GM19351 (cell line): ENCODE results near the gene B3GALT4.
"Not testable (repeated sequence)": the region's sequence is repeated elsewhere in the genome, so short reads cannot be mapped to it uniquely, and the experiment has no call there.

Source experiments
- ATAC-seq: cut with Tn5 transposase; IDR thresholded peaks from one replicate; pipeline ENCODE4 v1.9.1; 2021; ENCODE audit warnings: mild to moderate bottlenecking, moderate library complexity; ENCODE audit not compliant: unreplicated experiment

The B3GALT4 gene

DNA sequence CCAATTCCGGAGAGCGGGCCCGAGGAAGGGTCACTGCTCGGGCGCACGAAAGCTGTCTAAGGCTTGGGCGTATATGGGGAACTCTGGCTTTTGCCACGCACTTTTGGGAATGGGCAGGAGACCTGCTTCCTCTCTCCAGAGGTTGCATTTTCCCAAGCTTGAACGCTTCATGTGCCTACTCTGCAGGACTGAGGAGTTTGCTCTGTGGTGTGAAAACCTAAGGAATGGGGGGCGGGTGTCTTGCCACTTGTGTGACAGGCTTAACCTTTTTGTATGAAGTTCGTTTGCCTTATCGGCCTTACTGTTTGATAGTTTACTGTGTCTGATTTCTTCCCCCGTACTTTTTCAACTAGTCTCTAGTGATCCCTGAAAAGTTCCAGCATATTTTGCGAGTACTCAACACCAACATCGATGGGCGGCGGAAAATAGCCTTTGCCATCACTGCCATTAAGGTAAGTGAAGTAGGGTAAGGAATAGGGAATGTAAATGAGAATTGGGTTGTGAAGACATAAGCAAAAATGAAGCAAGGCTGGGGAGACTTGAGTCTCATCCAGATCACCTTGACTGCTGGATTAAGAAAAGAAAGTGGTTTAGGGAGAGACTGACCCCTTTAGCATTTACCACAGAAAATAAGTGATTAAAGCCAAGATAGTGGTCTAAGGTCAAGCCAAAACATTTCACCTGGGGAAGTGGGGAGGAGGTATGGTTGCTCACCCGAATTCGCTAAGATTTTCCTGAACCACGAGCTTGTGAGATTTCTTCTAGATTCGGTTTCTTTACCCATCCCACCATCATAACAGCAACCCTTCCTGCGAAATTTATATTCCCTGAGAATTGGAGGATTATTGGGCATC is 4.4 kb upstream of the B3GALT4 start:
- ATAC-seq: peak; percentile 12

DNA sequence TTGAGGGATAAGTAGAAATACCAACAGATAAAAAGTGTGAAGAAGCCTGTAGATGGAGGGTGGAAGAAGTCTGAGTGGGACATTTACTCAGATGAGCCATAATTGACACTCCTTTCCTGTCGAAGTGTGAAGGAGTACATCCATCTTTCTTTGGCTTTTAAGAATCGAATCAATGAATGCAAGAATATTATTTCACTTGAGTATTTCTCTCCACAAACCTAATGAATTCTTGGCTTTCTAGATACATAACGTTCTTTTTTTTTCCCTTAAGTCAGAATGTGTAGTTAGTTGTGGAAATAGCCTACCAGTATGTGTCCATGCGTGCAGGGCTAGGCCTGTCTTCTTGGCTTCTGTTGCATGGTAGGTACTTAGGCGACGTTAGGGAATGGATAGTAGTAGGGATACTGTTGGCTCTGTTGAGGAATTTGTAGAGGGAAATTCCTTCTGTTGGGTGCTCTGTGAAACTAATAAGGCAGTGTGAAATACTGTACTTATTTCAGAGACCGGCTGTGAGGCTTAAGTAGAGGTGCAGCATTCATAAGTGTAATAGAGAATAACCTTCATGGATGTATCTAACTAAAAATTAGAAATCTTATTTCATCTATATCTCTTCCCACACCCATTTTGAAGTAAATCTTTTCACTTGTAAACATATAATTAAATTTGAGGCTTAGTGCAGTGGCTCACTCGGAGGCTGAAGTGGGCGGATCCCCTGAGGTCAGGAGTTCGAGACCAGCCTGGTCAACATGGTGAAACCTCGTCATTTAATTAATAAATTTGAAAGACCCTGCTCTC is 3.6 kb upstream of the B3GALT4 start:
- no peak for ATAC-seq

DNA sequence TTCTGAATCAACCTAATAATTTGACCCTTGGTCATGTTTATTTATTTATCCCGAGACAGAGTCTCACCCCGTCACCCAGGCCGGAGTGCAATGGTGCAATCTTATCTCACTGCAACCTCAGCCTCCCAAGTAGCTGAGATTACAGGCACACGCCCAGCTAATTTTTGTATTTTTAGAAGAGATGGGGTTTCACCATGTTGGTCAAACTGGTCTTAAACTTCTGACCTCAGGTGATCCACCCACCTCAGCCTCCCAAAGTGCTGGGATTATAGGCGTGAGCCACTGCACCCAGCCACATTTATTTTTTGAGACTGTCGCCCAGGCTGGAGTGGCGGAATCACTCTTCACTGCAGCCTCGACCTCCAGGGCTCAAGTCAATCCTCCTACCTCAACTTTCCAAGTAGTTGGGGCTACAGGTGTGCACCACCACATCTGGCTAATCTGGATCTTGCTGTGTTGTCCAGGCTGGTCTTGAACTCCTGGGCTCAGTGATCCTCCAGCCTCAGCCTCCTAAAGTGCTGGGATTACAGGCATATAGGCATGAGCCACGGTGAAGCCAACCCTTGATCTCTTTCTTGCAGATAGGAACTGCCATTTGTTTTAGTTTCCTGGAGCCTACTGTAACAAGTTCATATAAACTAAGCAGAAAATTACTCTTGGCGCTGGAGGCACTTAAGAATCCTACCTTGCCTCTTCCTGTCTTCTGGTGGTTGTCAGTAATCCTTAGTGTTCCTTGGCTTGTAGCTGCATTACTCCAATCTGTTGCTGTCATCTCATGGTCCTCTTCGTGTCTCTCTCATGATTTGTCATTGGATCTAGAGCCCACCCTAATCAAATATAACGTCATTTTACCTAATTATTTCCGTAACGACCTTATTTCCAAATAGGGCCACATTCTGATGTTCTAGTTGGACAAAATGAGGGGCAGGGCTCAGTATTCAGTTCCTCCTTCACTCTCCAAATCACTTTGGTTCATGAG is 2.7 kb upstream of the B3GALT4 start:
- ATAC-seq: no peak

DNA sequence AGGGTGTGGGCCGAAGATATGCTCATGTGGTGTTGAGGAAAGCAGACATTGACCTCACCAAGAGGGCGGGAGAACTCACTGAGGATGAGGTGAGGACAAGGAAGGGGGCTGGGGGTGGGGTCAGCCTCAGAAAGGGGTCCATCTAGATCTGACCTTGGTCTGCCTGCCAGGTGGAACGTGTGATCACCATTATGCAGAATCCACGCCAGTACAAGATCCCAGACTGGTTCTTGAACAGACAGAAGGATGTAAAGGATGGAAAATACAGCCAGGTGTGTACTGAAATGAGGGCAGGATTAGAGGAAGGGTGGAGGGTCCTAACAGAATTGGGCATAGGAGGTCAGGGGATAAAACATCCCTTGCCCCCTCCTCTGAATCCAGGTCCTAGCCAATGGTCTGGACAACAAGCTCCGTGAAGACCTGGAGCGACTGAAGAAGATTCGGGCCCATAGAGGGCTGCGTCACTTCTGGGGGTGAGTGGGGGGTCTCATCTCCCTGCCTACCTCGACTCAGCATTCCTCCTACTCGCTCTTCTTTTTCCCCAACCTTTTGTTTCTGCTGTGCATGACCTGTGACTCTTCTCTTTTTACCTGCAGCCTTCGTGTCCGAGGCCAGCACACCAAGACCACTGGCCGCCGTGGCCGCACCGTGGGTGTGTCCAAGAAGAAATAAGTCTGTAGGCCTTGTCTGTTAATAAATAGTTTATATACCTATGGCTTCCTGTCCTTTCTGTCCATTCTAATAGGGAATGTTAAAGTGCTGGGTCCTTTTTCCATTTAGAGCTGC is 935 bp upstream of the B3GALT4 start:
- ATAC-seq: not testable (repeated sequence)

DNA sequence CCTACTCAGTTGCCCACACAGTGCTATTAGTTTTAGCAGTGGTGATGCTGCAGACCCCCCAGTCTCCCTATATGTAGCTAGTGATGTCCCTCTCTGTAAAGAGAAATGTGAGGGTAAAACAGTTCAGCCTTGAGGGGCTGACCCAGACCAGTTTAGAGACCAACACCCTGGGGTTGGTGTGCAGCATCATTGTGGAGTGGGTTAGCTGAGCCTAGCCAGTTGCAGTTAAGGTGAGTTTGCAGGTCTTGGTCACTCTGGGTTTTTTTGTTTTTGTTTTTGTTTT is 401 bp upstream of the B3GALT4 start:
- no peak for ATAC-seq

DNA sequence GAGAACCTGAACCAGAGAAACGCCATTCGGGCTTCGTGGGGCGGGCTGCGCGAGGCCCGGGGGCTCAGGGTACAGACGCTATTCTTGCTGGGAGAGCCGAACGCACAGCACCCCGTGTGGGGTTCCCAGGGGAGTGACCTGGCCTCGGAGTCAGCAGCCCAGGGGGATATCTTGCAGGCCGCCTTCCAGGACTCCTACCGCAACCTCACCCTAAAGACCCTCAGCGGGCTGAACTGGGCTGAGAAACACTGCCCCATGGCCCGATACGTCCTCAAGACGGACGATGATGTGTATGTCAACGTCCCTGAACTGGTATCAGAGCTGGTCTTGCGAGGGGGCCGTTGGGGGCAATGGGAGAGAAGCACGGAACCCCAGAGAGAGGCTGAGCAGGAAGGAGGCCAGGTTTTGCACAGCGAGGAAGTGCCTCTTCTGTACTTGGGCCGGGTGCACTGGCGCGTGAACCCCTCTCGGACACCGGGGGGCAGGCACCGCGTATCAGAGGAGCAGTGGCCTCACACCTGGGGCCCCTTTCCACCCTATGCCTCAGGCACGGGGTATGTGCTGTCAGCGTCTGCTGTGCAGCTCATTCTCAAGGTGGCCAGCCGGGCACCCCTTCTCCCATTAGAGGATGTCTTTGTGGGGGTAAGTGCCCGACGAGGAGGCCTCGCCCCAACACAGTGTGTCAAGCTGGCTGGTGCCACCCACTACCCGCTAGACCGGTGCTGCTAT is 904 bp downstream of the B3GALT4 start:
- peak; percentile 11 for ATAC-seq

DNA sequence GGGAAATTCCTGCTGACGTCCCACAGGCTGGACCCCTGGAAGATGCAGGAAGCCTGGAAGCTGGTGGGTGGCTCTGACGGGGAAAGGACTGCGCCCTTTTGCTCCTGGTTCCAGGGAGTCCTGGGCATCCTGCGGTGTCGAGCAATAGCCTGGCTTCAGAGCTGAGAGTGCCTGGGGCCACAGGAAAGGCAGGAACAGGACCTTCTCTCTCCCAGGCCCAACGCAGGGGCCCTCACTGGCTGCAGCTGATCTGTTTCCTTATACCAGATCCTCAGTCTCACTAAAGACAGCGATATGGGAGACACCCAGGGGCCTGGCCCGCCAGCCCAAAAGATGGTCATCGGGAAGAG is 1.4 kb downstream of the B3GALT4 start:
- ATAC-seq: no peak

DNA sequence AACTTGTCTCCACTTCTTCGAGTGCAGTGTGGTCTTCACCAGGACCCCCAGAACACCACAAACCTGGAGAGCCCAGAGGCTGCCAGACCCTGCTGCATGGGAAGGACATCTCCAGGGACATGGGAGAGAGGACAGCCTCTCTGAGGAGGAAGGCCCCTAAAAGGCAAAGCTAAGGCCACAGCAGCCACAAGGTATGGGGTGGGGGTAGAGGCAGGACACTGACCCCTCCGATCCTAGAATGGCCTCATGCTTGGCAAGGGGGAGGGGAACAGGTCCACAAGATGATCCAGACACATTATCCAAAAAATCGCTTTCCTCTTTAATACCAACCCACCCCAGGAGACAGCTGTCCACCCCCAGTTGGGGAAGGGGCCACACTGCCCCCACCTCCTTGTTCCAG is 1.9 kb downstream of the B3GALT4 start:
- ATAC-seq: no peak

DNA sequence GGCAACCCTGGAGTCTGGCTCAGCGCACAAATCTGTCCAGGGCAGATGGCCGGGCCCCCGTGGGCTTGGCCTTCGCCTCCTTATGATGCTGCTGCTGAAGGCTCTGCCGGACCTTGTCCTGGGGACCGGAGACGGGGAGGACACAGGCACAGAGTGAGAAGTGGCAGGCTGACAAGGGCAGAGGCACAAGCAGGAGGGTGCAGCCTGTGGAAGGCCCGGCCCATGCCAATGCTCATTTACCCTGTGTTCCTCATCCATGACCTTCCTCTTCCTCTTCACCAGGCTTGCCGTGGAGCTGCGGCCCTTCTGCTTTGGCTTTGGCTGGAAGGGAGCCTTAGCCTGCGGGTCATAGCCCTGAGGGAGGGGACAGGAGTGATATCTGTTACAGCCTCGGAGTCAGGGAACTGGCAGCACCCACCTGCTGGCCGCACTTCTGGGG is 2.4 kb downstream of the B3GALT4 start:
- no peak for ATAC-seq

DNA sequence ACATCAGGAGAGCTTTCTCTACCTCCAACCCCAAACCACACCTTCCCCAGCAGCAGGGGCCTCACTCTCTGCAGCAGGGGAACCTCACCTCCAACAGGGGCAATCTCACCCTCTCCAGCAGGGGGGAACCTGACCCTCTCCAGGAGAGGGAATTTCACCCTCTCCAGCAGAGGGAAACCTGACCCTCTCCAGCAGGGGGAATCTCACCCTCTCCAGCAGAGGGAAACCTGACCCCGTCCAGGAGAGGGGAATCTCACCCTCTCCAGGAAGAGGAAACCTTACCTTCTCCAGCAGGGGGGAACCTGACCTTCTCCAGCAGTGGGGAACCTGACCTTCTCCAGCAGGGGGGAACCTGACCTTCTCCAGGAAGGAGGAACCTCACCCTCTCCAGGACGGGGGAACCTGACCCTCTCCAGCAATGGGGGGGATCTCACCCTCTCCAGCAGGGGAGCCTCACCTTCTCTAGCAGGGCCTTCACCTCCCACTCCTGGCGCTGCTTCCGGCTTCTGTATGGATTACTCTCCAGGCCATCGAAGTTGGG is 3.1 kb downstream of the B3GALT4 start:
- no peak for ATAC-seq

DNA sequence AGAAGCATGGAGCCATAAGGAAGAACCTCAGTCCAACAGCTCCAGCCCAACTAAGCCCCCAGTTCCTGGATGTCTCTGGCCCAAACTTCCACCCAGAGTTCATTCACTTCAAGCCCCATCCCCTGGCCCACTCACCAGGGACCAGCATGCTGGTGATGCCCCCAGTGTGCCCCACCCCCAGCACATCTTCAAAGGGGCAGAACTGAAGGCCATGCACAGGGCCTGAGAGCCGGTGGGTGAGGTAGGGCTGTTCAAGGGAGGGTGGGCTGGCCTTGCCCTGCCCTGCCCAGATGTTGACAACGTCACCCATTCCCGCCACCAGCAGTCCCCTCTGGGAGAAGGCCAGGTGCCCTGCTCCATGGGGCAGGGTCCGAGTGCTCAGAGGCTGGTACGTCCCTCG is 3.6 kb downstream of the B3GALT4 start:
- no peak for ATAC-seq

DNA sequence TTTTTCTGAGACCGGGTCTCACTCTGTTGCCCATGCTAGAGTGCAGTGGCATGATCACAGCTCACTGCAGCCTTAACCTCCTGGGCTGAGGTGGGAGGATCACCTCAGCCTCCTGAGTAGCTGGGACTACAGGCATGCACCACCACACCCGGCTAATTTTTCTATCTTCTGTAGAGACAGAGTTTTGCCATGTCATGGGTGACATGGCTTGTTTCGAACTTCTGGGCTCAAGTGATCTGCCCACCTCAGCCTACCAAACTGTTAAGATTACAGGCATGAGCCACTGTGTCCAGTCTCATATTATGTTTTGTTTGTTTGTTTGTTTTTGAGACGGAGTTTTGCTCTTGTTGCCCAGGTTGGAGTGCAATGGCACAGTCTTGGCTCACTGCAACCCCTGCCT is 8.3 kb downstream of the B3GALT4 start:
- not testable (repeated sequence) for ATAC-seq

DNA sequence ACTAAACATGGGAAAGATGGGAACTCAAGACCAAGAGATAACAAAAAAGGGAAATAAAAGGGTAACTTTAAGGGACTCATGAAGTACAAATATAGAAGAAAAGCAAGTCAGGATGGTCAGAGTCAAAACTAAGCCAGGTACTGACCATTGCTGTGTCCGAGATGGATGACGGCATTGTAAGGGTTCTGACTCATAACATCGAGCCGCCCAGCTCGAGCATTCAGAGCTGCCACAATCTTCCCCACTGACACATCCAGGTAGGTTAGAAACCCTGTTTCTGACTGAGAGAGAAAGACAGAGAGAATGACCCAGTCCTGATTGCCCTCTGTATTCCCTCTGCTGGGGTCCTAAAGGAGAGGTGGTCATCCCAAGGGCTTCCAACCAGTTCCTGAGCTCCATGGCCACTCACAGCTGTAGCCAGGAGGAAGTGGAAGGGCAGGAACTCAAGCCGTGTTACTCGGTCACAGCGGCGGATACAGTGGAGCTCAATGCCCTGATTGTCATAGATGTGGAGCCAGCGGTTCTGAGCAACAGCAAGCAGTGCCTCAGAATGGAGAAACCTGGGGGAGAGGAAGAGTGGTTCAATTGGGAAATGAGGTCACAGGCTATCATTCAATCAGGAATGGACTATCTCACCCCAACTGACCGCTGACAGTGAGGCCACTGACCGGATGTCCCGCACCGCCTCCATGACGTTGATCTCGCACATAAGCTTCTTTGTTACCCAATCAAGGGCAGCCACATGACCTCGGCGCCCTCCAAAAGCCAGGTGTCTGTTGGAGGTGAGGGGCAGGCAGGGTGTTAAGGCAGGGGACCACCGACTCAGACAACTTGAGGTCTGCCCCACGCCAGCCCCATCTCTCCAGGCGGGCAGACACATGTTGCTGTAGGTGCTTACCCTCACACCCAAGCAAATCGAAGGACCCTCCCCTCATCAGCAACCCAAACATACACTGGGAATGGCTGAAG is 10.3 kb downstream of the B3GALT4 start:
- ATAC-seq: no peak

DNA sequence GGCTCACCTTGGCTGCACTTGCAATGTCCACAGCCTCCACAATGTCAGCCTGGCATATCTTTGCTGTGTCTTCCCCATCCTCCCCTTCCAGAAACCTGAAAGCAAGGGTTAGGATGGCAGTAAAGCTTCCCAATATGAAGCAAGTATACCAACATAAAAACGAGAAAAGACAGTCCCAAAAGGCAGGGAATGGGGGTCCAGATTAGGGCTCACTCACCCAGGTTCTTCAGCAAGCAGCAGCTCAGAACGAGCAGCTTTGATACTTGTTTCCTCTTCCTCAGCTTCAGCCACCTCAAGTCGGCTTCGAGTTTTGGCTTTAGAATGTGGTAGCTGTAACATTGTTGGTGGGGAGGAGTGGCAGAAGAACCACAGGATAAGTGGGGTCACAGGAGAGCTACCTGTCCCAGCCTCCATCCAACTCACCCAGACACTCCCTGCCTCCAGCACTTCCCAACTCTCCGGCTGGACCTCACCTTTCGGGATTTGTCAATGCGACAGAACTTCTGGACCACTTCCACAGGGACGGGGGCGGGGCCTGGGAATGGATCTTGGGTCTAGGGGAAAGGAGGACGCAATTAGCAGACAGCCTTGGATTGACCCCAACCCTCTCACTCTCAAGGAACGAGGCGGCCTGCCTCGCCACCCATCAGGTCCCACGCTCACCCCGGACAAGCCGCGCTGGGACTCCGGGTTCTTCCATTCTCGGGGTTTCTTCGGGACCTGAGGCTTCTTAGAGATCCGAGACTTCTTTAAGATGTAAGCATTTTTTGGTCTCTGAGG is 11.4 kb downstream of the B3GALT4 start:
- ATAC-seq: no peak

DNA sequence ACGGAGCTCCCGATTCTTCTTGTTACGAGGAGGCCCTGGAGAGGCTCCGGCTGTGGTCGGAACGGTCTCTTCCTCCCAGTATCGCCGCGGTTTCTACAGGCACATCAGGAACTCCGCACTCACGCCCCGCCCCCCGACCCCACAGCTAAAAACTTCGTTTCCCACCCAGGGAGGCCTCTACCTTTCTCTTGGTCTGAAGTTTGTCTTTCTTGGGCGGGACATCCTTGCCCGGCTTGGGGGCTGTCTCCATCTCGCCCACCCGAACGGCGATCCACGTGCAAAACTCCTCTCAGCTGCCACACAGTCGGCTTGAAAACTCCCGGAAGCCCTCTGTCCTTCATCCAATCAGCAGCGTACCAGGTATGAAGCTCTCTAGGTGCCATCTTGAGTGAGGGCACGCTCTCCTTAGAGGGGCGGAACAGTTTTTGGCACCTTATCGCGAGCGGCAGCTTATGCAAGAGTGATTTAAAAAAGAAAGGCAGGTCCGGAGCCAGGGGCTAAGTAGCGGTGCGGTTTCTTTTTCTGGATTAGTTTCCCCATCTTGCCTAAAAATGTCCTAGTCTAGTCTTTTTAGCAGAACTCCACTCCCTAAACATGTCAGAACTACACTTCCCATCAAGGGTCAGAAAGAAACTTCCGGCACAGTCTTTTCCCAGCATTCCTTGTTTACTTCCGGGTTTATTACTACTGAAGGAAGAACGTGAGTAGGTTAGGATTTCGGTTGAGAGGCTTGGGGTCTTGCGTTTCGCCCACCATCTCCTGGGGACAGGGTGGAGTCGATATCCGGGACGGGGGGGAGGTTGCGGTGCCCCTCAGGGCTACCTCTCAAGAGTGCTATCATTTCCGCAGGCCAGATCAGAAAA is 12.2 kb downstream of the B3GALT4 start, which contains the start of the genes PFDN6 and WDR46:
Gene PFDN6 (plus strand): TSS at position 681 of the 863 bp plus-strand sequence. CDS start 256 bp downstream, outside the sequence.
Gene WDR46 (minus strand): TSS at position 319 of the 863 bp plus-strand sequence. CDS start 69 bp downstream, at position 250.
- peak; percentile 87 for ATAC-seq

DNA sequence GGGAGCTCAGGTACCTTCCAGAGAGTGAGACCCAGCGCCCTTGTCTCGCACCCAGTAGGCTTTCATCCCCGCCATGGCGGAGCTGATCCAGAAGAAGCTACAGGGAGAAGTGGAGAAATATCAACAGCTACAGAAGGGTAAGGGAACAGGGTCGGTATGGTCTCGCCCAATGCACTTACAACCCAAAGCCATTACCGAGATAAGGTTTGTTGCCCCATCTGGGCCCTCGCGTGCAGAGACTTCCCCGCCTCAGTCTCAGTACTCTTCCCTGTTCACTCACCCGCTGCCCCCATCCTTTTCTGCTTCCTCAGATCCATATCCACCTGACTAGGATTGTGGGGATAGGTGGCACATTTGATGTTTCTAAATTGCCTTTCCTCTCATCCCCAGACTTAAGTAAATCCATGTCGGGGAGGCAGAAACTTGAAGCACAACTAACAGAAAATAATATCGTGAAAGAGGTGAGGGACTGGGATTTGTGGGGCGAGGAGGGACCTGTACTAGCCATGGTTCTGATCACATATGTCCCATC is 12.9 kb downstream of the B3GALT4 start:
- peak; percentile 4 for ATAC-seq
